Measurements from ENCODE around the gene DMAP1.

Gene DMAP1

GRCh38 chr1:44229435-44230167, 16.3 kb downstream of the DMAP1 start:
- no peaks in the 10 kb centered on the region for H3K27me3 ChIP-seq (ENCODE audit: insufficient read depth, low read length)
- no peak overlapping the region for H3K4me3 ChIP-seq (ENCODE audit: low read depth, low read length)
- no peak overlapping the region for H2AFZ ChIP-seq (ENCODE audit: low read length, unreplicated experiment)
- no peaks in the 10 kb centered on the region for H3K4me1 ChIP-seq (ENCODE audit: control insufficient read depth, insufficient read depth, low read length, unreplicated experiment)
- no peaks in the 10 kb centered on the region for H3K36me3 ChIP-seq (ENCODE audit: insufficient read depth, low read length)
- no peak overlapping the region for H3K27ac ChIP-seq (ENCODE audit: low read depth, low read length)
- no peaks in the 10 kb centered on the region for H3K79me2 ChIP-seq (ENCODE audit: control insufficient read depth, insufficient read depth, low read length, unreplicated experiment)

DNA sequence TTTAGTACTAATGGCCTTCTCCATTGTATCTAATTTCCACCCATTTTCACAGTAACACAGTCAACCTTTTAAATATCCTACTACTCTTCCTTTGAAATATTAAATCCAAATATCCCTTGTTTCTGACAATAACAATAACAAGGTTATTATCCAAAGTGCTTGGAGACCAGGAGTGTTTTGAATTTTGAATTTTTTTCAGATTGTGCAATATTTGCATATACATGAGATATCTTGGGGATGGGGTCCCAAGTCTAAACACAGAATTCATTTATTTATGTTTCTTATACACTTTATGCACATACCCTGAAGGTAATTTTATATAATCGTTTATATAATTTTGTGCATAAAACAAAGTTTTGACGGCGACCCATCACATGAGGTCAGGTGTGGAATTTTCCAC, 17.5 kb downstream of the DMAP1 start:
- Histone ChIP-seq H3K36me3 (ENCODE audit: insufficient read depth, low read length) (no peaks in the 10 kb centered on the region), H3K79me2 (ENCODE audit: control insufficient read depth, insufficient read depth, low read length, unreplicated experiment) (no peaks in the 10 kb centered on the region), H3K27me3 (ENCODE audit: insufficient read depth, low read length) (no peaks in the 10 kb centered on the region), H3K4me1 (ENCODE audit: control insufficient read depth, insufficient read depth, low read length, unreplicated experiment) (no peaks in the 10 kb centered on the region), H2AFZ (ENCODE audit: low read length, unreplicated experiment) (no peak overlapping the region), H3K27ac (ENCODE audit: low read depth, low read length) (no peak overlapping the region), H3K4me3 (ENCODE audit: low read depth, low read length) (no peak overlapping the region)

- Histone ChIP-seq H3K4me1 (ENCODE audit: control insufficient read depth, insufficient read depth, low read length, unreplicated experiment) (no peaks in the 10 kb centered on the region), H3K79me2 (ENCODE audit: control insufficient read depth, insufficient read depth, low read length, unreplicated experiment) (no peaks in the 10 kb centered on the region), H3K36me3 (ENCODE audit: insufficient read depth, low read length) (no peaks in the 10 kb centered on the region), H2AFZ (ENCODE audit: low read length, unreplicated experiment) (no peak overlapping the region), H3K4me3 (ENCODE audit: low read depth, low read length) (no peak overlapping the region), H3K27ac (ENCODE audit: low read depth, low read length) (no peak overlapping the region), H3K27me3 (ENCODE audit: insufficient read depth, low read length) (no peaks in the 10 kb centered on the region)
Observed at GRCh38 chr1:44233593-44233992, 20.3 kb downstream of the DMAP1 start.

DNA sequence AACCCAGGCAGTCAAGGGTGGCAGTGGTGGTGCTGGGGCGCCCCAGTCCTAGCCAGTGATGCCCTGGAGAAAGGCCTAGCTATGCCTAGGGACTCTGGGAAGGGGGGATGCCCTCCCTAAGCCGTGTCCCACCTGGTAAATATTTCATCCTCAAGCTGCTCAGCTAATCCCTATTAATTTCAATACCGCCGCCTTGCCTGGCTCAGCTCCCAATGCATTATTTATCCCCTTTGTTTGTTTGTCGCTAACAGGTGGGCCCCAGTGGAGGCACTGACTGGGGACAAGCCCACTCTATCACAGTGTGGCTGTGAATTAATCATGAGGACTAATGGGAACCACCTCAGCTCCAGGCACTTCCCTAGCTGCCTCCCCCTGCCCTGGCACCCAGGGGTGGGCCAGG, 22.5 kb downstream of the DMAP1 start:
- Histone ChIP-seq H2AFZ (ENCODE audit: low read length, unreplicated experiment) (no peak overlapping the region), H3K79me2 (ENCODE audit: control insufficient read depth, insufficient read depth, low read length, unreplicated experiment) (no peaks in the 10 kb centered on the region), H3K4me3 (ENCODE audit: low read depth, low read length) (no peak overlapping the region), H3K4me1 (ENCODE audit: control insufficient read depth, insufficient read depth, low read length, unreplicated experiment) (peaks cover 20% of the 10 kb centered on the region), H3K36me3 (ENCODE audit: insufficient read depth, low read length) (no peaks in the 10 kb centered on the region), H3K27ac (ENCODE audit: low read depth, low read length) (no peak overlapping the region), H3K27me3 (ENCODE audit: insufficient read depth, low read length) (no peaks in the 10 kb centered on the region)

DNA sequence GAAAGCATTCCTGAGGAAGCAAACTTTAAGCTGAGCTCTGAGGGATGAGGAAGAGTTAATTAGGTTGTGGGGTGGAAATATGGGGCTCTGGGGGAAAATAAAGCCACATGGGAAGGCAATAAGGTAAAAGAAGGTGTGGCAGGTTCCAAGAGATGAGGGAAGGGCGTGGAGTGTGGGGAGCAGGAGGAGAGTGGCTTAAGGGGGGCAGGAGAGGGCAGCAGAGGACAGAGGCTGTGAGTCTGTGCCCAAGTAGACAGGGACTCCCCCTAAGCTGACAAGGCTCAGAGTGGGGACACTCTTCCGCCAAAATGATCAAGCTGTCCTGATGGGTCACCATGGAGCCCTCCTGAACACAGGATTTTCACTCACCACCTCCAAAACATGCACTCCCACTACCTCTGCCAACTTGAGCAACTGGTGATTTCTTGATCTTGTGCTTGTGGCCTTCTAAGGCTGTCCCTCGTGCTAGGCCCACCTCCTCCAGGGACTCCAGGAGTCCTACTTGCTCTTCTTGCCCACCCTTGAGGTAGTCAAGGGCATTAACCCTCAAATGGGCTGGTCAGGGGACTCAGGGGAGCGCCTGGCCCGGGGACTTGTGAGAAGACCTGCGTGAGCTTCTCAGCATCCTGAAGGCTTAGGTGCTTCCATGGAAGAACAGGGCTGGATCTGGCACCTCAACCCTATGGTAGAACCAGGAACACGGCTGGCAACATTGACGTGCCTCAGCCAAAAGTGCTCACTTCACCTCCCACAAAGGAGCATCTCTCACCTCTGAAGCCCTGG, 23.4 kb downstream of the DMAP1 start:
- no peak overlapping the region for H3K4me3 ChIP-seq (ENCODE audit: low read depth, low read length)
- H3K27me3 ChIP-seq (ENCODE audit: insufficient read depth, low read length): no peaks in the 10 kb centered on the region
- no peak overlapping the region for H2AFZ ChIP-seq (ENCODE audit: low read length, unreplicated experiment)
- H3K79me2 ChIP-seq (ENCODE audit: control insufficient read depth, insufficient read depth, low read length, unreplicated experiment): no peaks in the 10 kb centered on the region
- H3K4me1 ChIP-seq (ENCODE audit: control insufficient read depth, insufficient read depth, low read length, unreplicated experiment): peaks cover 21% of the 10 kb centered on the region
- H3K36me3 ChIP-seq (ENCODE audit: insufficient read depth, low read length): no peaks in the 10 kb centered on the region
- no peak overlapping the region for H3K27ac ChIP-seq (ENCODE audit: low read depth, low read length)

DNA sequence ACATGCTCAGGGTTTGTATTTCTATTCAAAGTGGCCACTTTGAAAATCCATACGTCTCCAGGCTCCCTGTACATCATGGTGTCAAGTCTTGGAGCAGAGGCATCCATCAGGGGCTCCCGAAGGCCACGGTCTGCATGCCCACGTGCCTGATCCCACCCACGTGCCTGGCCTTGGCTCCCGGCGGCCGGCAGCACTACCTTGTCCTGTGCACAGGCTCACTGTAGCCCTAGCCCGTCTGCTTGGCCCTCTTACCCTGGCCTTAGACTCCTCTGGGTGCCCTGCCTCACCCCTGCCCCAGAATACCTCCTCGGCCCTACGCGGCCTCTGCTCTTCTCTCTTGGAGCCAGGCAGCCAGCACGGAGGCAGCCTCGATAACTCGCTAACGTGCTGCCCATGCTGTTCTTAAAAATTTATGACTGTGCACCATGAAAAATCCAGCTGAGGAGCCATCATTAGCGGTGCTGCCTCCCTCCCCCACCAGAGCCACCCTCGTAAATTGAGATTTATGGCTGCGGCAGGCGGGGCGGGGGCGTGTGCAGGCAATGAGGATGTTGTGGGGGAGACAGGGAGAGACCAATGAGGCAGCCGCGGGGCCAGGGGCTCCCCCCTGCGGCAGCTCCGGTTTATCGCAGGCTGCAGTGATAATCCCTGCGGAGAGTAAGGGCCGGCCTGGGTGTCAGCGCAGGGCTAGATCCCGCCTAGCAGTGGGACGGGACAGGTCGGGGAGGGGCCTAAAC, 24.6 kb downstream of the DMAP1 start:
- H3K79me2 ChIP-seq (ENCODE audit: control insufficient read depth, insufficient read depth, low read length, unreplicated experiment): no peaks in the 10 kb centered on the region
- H3K4me1 ChIP-seq (ENCODE audit: control insufficient read depth, insufficient read depth, low read length, unreplicated experiment): peaks cover 21% of the 10 kb centered on the region
- no peaks in the 10 kb centered on the region for H3K27me3 ChIP-seq (ENCODE audit: insufficient read depth, low read length)
- no peak overlapping the region for H3K27ac ChIP-seq (ENCODE audit: low read depth, low read length)
- no peak overlapping the region for H3K4me3 ChIP-seq (ENCODE audit: low read depth, low read length)
- no peak overlapping the region for H2AFZ ChIP-seq (ENCODE audit: low read length, unreplicated experiment)
- H3K36me3 ChIP-seq (ENCODE audit: insufficient read depth, low read length): no peaks in the 10 kb centered on the region

DNA sequence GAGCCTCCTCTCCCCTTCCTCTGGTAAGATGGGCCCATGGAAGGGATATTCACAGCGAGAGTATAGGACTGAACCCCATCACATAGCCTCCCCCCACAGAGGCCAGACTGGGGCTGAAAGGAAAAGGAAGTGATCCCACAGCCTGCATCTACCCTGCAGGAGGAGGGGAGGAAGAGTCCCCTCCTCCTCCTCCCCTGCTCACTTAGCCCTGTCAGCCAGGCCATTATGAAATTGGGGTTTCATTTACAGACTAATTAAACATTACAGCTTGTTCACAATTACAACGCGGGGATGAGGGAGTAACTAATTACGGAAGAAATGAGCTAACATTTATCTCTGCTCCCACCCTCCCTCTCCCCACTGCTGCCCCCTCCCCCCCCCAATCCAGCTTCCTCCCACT, 25.4 kb downstream of the DMAP1 start:
- Histone ChIP-seq H3K4me3 (ENCODE audit: low read depth, low read length) (no peak overlapping the region), H2AFZ (ENCODE audit: low read length, unreplicated experiment) (no peak overlapping the region), H3K27me3 (ENCODE audit: insufficient read depth, low read length) (no peaks in the 10 kb centered on the region), H3K27ac (ENCODE audit: low read depth, low read length) (no peak overlapping the region), H3K79me2 (ENCODE audit: control insufficient read depth, insufficient read depth, low read length, unreplicated experiment) (no peaks in the 10 kb centered on the region), H3K36me3 (ENCODE audit: insufficient read depth, low read length) (no peaks in the 10 kb centered on the region), H3K4me1 (ENCODE audit: control insufficient read depth, insufficient read depth, low read length, unreplicated experiment) (peaks cover 21% of the 10 kb centered on the region)

DNA sequence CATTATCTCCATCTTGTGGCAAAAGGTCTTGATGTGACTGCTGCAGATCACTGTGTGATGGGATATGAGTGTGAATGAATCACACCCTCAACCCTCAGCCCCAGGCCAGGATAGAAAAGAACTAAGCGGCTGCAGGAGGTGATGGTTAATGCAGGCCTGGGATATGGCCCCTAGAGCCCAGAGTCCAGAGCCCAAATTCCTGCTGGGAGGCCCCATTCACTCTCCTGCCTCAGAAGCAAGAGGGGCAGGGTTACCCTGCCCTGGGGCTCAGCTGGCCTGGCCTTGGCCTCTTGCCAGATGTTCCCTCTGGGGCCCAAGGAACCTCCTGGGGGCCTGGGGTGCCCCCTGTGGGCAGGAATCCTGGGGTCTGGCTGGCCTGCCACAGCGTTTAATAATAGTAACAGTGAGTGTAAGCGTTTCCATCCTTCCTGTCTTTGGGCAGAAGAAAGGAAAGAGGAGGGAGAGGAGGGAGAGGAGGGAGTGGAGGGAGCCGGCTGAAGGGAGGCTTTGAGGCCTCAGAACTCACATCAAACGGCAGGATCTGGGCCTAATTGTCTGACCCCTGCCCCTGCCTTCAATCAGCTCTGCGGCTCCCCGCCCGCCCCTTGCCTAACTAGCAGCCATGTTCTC, 26.2 kb downstream of the DMAP1 start:
- Histone ChIP-seq H2AFZ (ENCODE audit: low read length, unreplicated experiment) (no peak overlapping the region), H3K79me2 (ENCODE audit: control insufficient read depth, insufficient read depth, low read length, unreplicated experiment) (no peaks in the 10 kb centered on the region), H3K27me3 (ENCODE audit: insufficient read depth, low read length) (no peaks in the 10 kb centered on the region), H3K27ac (ENCODE audit: low read depth, low read length) (peak overlapping the region; percentile 13; the same call in 1 of the 2 replicates), H3K4me1 (ENCODE audit: control insufficient read depth, insufficient read depth, low read length, unreplicated experiment) (peaks cover 21% of the 10 kb centered on the region), H3K4me3 (ENCODE audit: low read depth, low read length) (no peak overlapping the region), H3K36me3 (ENCODE audit: insufficient read depth, low read length) (no peaks in the 10 kb centered on the region)

GRCh38 chr1:44239961-44240371, 26.7 kb downstream of the DMAP1 start:
- Histone ChIP-seq H3K4me1 (ENCODE audit: control insufficient read depth, insufficient read depth, low read length, unreplicated experiment) (peaks cover 21% of the 10 kb centered on the region), H3K79me2 (ENCODE audit: control insufficient read depth, insufficient read depth, low read length, unreplicated experiment) (no peaks in the 10 kb centered on the region), H3K27ac (ENCODE audit: low read depth, low read length) (peak overlapping the region; percentile 13; the same call in 1 of the 2 replicates), H3K27me3 (ENCODE audit: insufficient read depth, low read length) (no peaks in the 10 kb centered on the region), H2AFZ (ENCODE audit: low read length, unreplicated experiment) (no peak overlapping the region), H3K4me3 (ENCODE audit: low read depth, low read length) (no peak overlapping the region), H3K36me3 (ENCODE audit: insufficient read depth, low read length) (no peaks in the 10 kb centered on the region)

- Histone ChIP-seq H3K27me3 (ENCODE audit: insufficient read depth, low read length) (no peaks in the 10 kb centered on the region), H3K27ac (ENCODE audit: low read depth, low read length) (no peak overlapping the region), H3K4me1 (ENCODE audit: control insufficient read depth, insufficient read depth, low read length, unreplicated experiment) (peaks cover 21% of the 10 kb centered on the region), H3K36me3 (ENCODE audit: insufficient read depth, low read length) (no peaks in the 10 kb centered on the region), H3K79me2 (ENCODE audit: control insufficient read depth, insufficient read depth, low read length, unreplicated experiment) (no peaks in the 10 kb centered on the region), H3K4me3 (ENCODE audit: low read depth, low read length) (no peak overlapping the region), H2AFZ (ENCODE audit: low read length, unreplicated experiment) (no peak overlapping the region)
Observed at GRCh38 chr1:44240802-44241671, 27.8 kb downstream of the DMAP1 start.

All from ACC112 (cell line).